ENCODE data around the gene SLC20A1. TPM values are rescaled to one million over a fixed set of nuclear protein-coding genes. Genes with fewer than 3 reads are reported as not detected.
A peak's percentile ranks its signal among the peaks of the same experiment; 100 is the strongest.

Gene SLC20A1
- total RNA-seq, 1 donor from 2014 or later, result 43.5 TPM

- Histone ChIP-seq H3K36me3 (no peaks in the 10 kb centered on the region), H3K27ac (no peak overlapping the region), H3K9me3 (no peaks in the 10 kb centered on the region), H3K4me1 (peaks cover 7% of the 10 kb centered on the region), H3K4me3 (no peak overlapping the region), H3K27me3 (ENCODE audit: low read depth) (no peaks in the 10 kb centered on the region)
- DNase-seq, result no peak
- TF ChIP-seq CTCF (IDR thresholded peaks at IDR 0.05), result no peak
- ATAC-seq, result peak; percentile 7 to 28
- intact Hi-C loops (cut with DNase I), result no loop called here
Measured at GRCh38 chr2:112712903-112713584, 67.3 kb downstream of the SLC20A1 start.

Other genes with a start within 250 kb of the SLC20A1 start
- 16.0 TPM for gene RGPD8, start 212.3 kb upstream of the SLC20A1 start, total RNA-seq
- 48.5 TPM for gene TTL, start 163.8 kb upstream of the SLC20A1 start, total RNA-seq
- 12.3 TPM for gene POLR1B, start 103.5 kb upstream of the SLC20A1 start, total RNA-seq
- gene CHCHD5, start 61.3 kb upstream of the SLC20A1 start, total RNA-seq, result 23.0 TPM
- 0.53 TPM for gene NT5DC4, start 75.1 kb downstream of the SLC20A1 start, total RNA-seq
- 1.3 TPM for gene CKAP2L, start 118.7 kb downstream of the SLC20A1 start, total RNA-seq
- 2.1 TPM for gene IL1A, start 138.6 kb downstream of the SLC20A1 start, total RNA-seq
- 17.5 TPM for gene IL1B, start 190.8 kb downstream of the SLC20A1 start, total RNA-seq

Data from lower lobe of right lung (tissue), 2 donors.